ENCODE measurements around the gene GNB1L.

The GNB1L gene

GRCh38 chr22:19748991-19749664 is 105.5 kb downstream of the GNB1L start:
- no peak for DNase-seq (ENCODE audit: low read depth)

- no peak for DNase-seq (ENCODE audit: low read depth)
Measured at GRCh38 chr22:19748139-19748538, 106.5 kb downstream of the GNB1L start.

GRCh38 chr22:19747551-19747950 is 107.1 kb downstream of the GNB1L start:
- DNase-seq (ENCODE audit: low read depth) = no peak

GRCh38 chr22:19746726-19747125 is 107.9 kb downstream of the GNB1L start:
- DNase-seq (ENCODE audit: low read depth) = no peak

- DNase-seq (ENCODE audit: low read depth) = no peak
Measured at GRCh38 chr22:19745155-19746101, 109.2 kb downstream of the GNB1L start.

- no peak for DNase-seq (ENCODE audit: low read depth)
Measured at GRCh38 chr22:19744350-19745006, 110.2 kb downstream of the GNB1L start.

- DNase-seq (ENCODE audit: low read depth) = no peak
Measured at GRCh38 chr22:19743651-19744050, 111.0 kb downstream of the GNB1L start.

GRCh38 chr22:19743081-19743480 is 111.6 kb downstream of the GNB1L start:
- no peak for DNase-seq (ENCODE audit: low read depth)

GRCh38 chr22:19742160-19743066 is 112.3 kb downstream of the GNB1L start:
- no peak for DNase-seq (ENCODE audit: low read depth)

GRCh38 chr22:19741053-19741452 is 113.6 kb downstream of the GNB1L start:
- DNase-seq (ENCODE audit: low read depth) = no peak

GRCh38 chr22:19740586-19740985 is 114.1 kb downstream of the GNB1L start:
- no peak for DNase-seq (ENCODE audit: low read depth)

- no peak for DNase-seq (ENCODE audit: low read depth)
Measured at GRCh38 chr22:19739911-19740449, 114.7 kb downstream of the GNB1L start.

- DNase-seq (ENCODE audit: low read depth) = no peak
Measured at GRCh38 chr22:19739448-19739895, 115.2 kb downstream of the GNB1L start.

GRCh38 chr22:19738664-19739447 is 115.8 kb downstream of the GNB1L start:
- DNase-seq (ENCODE audit: low read depth) = no peak

GRCh38 chr22:19737846-19738663 is 116.6 kb downstream of the GNB1L start:
- no peak for DNase-seq (ENCODE audit: low read depth)

GRCh38 chr22:19735665-19736510 is 118.8 kb downstream of the GNB1L start:
- no peak for DNase-seq (ENCODE audit: low read depth)

GRCh38 chr22:19734837-19735382 is 119.8 kb downstream of the GNB1L start:
- no peak for DNase-seq (ENCODE audit: low read depth)

- no peak for DNase-seq (ENCODE audit: low read depth)
Measured at GRCh38 chr22:19734163-19734562, 120.5 kb downstream of the GNB1L start.

Measured in stimulated activated CD8-positive, alpha-beta memory T cell treated with anti-CD3 and anti-CD28 coated beads, Interleukin-12 subunit alpha, Interleukin-12 subunit beta, amount 100 ng/mL, for 1 hour (primary cell).